HG02840 (cell line): Measurements from ENCODE around the gene PCDHB8.
"Not testable (repeated sequence)": the region's sequence is repeated elsewhere in the genome, so short reads cannot be mapped to it uniquely, and the experiment has no call there.

Experiments used
- ATAC-seq: cut with Tn5 transposase; IDR thresholded peaks from one replicate; pipeline ENCODE4 v1.9.1; 2021; ENCODE audit warnings: mild to moderate bottlenecking, moderate library complexity, moderate number of reproducible peaks; ENCODE audit not compliant: unreplicated experiment, low FRiP score

The PCDHB8 gene

DNA sequence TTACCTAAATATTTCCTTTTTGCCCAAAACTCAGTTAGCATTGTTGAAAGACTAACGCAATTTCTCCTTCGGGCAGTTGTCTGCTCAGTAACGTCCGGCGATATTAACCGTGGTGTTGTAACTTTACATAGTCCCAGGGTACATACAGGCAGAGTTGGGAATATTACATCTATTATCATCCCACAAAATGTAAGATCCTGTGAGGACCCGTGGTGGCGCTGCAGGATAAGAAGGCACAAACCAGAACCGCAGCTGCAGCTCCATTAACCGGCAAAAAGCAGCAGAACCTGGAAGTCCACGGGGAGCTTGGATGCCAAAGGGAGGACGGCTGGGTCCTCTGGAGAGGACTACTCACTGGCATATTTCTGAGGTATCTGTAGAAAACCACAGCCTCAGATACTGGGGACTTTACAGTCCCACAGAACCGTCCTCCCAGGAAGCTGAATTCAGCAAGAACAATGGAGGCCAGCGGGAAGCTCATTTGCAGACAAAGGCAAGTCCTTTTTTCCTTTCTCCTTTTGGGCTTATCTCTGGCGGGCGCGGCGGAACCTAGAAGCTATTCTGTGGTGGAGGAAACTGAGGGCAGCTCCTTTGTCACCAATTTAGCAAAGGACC is at the start of gene PCDHB8:
PCDHB8 (plus strand) TSS at position 214 of the 615 bp plus-strand sequence; CDS start at position 459, 245 bp downstream.
- ATAC-seq = not testable (repeated sequence)

DNA sequence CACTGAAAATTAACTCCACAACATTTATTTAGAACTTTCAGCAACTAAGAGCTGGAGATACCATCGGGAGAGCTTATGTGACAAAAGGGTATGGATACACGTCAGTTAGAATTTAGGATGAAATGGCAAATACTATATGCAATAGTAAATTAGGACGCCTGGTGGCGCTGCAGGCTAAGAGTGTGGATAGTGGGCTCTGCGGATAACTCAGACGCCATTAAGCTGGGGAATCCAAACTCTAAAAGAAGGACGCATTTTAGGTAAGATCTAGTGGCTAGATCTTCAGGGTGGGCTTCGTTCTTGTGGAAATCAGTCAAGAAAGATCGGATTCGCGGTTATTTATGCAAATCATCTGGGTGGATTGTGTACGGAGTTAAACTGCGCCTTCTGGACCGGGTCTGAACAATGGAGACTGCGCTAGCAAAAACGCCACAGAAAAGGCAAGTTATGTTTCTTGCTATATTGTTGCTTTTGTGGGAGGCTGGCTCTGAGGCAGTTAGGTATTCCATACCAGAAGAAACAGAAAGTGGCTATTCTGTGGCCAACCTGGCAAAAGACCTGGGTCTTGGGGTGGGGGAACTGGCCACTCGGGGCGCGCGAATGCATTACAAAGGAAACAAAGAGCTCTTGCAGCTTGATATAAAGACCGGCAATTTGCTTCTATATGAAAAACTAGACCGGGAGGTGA is 42.4 kb upstream of the PCDHB8 start, which contains the start of gene PCDHB5:
PCDHB5 (plus strand) TSS at position 177 of the 688 bp plus-strand sequence; CDS start at position 406, 229 bp downstream.
- ATAC-seq = no peak

DNA sequence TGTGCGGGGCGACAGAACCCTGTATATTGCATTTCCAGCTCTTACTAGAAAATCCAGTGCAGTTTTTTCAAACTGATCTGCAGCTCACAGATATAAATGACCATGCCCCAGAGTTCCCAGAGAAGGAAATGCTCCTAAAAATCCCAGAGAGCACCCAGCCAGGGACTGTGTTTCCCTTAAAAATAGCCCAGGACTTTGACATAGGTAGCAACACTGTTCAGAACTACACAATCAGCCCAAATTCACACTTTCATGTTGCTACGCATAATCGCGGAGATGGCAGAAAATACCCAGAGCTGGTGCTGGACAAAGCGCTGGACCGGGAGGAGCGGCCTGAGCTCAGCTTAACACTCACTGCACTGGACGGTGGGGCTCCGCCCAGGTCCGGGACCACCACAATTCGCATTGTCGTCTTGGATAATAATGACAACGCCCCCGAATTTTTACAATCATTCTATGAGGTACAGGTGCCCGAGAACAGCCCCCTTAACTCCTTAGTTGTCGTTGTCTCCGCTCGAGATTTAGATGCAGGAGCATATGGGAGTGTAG is 41.8 kb upstream of the PCDHB8 start:
- no peak for ATAC-seq

DNA sequence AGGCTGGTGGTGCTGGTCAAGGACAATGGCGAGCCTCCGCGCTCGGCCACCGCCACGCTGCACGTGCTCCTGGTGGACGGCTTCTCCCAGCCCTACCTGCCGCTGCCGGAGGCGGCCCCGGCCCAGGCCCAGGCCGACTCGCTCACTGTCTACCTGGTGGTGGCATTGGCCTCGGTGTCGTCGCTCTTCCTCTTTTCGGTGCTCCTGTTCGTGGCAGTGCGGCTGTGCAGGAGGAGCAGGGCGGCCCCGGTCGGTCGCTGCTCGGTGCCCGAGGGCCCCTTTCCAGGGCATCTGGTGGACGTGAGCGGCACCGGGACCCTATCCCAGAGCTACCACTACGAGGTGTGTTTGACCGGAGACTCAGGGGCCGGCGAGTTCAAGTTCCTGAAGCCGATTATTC is 40.2 kb upstream of the PCDHB8 start:
- not testable (repeated sequence) for ATAC-seq

DNA sequence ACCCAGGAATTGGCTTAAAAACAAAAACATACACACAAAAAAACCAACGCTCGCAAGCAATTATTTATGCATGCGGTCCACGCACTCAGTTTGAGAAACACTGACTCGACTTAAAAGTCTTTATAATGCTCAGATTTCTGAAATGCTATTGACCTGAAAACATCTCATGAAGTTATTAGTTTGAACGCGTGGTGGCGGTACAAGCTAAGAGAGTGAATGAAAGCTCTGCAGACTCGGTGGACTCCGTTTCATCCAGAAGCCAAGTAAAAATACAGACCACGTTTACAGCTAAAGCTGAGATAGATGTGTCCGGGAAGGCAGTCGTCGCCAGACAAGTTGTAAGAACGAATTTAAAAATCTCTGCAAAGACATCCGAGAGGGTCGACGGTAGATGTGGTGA is 27.8 kb upstream of the PCDHB8 start, which contains the start of gene PCDHB6:
PCDHB6 (plus strand) TSS at position 246 of the 400 bp plus-strand sequence. CDS start 201 bp downstream, outside the sequence.
- no peak for ATAC-seq

DNA sequence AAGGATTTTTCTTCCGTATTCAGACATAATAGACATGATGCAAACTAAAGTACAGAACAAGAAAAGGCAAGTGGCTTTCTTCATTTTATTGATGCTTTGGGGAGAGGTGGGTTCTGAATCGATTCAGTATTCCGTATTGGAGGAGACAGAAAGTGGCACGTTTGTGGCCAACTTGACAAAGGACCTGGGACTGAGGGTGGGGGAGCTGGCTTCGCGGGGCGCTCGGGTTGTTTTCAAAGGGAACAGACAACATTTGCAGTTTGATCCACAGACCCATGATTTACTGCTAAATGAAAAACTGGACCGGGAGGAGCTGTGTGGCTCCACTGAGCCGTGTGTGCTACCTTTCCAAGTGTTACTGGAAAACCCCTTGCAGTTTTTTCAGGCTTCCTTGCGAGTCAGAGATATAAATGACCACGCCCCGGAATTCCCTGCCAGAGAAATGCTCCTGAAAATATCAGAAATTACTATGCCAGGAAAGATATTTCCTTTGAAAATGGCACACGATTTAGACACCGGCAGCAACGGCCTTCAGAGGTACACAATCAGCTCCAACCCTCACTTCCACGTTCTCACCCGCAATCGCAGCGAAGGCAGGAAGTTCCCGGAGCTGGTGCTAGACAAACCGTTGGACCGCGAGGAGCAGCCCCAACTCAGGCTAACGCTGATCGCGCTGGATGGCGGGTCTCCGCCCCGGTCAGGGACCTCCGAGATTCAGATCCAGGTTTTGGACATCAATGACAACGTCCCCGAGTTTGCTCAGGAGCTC is 27.2 kb upstream of the PCDHB8 start:
- no peak for ATAC-seq

DNA sequence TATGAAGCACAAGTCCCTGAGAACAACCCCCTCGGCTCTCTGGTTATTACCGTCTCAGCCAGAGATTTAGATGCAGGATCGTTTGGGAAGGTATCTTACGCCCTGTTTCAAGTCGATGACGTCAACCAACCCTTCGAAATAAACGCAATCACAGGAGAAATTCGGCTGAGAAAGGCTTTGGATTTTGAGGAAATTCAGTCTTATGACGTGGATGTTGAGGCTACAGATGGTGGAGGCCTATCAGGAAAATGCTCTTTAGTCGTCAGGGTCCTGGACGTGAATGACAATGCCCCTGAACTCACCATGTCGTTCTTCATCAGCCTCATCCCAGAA is 26.6 kb upstream of the PCDHB8 start:
- ATAC-seq = no peak

DNA sequence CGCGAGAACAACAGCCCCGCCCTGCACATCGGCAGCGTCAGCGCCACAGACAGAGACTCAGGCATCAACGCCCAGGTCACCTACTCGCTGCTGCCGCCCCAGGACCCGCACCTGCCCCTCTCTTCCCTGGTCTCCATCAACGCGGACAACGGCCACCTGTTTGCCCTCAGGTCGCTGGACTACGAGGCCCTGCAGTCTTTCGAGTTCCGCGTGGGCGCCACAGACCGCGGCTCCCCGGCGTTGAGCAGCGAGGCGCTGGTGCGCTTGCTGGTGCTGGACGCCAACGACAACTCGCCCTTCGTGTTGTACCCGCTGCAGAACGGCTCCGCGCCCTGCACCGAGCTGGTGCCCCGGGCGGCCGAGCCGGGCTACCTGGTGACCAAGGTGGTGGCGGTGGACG is 26.0 kb upstream of the PCDHB8 start:
- ATAC-seq = not testable (repeated sequence)

DNA sequence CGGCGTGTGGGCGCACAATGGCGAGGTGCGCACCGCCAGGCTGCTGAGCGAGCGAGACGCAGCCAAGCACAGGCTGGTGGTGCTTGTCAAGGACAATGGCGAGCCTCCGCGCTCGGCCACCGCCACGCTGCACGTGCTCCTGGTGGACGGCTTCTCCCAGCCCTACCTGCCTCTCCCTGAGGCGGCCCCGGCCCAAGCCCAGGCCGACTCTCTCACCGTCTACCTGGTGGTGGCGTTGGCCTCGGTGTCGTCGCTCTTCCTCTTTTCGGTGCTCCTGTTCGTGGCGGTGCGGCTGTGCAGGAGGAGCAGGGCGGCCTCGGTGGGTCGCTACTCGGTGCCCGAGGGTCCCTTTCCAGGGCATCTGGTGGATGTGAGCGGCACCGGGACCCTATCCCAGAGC is 25.5 kb upstream of the PCDHB8 start:
- ATAC-seq = not testable (repeated sequence)

DNA sequence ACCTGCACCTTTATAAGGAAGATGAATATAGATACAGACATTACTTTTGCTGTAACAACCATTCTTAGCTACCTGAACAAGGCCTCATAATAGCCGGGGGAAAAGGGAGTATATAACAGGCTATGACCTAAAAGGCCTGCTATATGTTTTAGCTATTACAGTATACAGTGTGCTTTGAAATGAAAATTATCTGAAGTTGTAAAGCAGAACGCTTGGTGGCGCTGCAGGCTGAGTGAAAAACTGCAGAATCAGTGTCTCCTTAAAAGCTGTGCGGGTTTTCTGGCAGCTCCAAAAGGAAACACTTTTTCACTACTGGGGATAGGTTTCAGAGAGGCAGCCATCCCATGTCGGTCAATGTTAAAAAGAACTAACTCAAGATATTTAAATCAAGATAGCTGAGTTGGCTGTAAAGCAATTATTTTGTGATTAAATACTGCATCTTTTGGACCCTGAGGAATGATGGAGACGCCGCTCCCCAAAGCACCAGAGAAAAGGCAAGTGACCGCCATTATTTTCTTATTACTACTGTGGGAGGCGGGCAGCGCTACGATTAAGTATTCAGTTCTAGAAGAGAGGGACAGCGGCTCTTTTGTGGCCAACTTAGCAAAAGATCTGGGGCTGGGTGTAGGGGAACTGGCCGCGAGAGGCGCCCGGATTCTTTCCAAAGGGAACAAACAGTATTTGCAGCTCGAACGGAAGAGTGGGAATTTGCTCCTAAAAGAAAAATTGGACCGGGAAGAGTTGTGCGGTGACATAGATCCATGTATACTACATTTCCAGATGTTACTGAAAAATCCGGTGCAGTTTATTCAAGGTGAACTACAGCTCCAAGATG is 21.8 kb upstream of the PCDHB8 start:
- no peak for ATAC-seq

DNA sequence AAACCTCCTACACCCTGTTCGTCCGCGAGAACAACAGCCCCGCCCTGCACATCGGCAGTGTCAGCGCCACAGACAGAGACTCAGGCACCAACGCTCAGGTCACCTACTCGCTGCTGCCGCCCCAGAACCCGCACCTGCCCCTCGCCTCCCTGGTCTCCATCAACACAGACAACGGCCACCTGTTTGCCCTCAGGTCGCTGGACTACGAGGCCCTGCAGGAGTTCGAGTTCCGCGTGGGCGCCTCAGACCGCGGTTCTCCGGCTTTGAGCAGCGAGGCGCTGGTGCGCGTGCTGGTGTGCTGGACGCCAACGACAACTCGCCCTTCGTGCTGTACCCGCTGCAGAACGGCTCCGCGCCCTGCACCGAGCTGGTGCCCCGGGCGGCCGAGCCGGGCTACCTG is 20.2 kb upstream of the PCDHB8 start:
- ATAC-seq = not testable (repeated sequence)

DNA sequence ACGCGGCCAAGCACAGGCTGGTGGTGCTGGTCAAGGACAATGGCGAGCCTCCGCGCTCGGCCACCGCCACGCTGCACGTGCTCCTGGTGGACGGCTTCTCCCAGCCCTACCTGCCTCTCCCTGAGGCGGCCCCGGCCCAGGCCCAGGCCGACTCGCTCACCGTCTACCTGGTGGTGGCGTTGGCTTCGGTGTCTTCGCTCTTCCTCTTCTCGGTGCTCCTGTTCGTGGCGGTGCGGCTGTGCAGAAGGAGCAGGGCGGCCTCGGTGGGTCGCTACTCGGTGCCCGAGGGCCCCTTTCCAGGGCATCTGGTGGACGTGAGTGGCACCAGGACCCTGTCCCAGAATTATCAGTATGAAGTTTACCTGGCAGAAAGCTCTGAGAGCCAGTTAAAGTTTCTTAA is 19.7 kb upstream of the PCDHB8 start:
- not testable (repeated sequence) for ATAC-seq

DNA sequence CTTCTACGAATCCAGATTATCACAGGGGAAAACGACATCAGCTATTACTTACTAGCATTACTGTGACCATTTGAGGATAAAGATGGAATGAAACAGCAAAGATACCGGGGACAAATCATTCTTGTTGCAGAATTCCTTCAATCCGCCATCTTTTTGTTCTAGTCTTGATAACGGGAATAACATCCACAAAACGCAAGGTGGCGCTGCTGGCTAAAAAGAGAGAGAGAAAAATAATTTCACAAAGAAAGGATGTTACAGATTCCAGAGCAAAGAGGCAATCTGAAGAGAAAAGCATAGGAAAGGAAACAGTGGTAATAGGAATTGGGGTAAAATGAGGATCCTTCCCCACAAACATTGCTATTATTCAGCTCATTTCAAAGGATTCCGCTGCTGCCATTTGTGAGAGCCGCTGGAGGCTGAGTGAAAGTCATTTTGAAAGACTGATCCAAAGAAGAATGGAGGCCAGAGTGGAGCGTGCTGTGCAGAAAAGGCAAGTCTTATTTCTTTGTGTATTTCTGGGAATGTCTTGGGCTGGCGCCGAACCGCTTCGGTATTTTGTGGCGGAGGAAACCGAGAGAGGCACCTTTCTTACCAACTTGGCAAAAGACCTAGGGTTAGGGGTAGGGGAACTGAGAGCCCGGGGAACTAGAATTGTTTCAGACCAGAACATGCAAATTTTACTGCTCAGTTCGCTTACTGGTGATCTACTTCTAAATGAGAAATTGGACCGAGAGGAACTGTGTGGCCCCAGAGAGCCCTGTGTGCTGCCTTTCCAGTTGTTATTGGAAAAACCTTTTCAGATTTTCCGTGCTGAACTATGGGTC is 5.0 kb upstream of the PCDHB8 start, which contains the start of gene PCDHB7:
PCDHB7 (plus strand) TSS at position 264 of the 824 bp plus-strand sequence; CDS start at position 456, 192 bp downstream.
- ATAC-seq = no peak

DNA sequence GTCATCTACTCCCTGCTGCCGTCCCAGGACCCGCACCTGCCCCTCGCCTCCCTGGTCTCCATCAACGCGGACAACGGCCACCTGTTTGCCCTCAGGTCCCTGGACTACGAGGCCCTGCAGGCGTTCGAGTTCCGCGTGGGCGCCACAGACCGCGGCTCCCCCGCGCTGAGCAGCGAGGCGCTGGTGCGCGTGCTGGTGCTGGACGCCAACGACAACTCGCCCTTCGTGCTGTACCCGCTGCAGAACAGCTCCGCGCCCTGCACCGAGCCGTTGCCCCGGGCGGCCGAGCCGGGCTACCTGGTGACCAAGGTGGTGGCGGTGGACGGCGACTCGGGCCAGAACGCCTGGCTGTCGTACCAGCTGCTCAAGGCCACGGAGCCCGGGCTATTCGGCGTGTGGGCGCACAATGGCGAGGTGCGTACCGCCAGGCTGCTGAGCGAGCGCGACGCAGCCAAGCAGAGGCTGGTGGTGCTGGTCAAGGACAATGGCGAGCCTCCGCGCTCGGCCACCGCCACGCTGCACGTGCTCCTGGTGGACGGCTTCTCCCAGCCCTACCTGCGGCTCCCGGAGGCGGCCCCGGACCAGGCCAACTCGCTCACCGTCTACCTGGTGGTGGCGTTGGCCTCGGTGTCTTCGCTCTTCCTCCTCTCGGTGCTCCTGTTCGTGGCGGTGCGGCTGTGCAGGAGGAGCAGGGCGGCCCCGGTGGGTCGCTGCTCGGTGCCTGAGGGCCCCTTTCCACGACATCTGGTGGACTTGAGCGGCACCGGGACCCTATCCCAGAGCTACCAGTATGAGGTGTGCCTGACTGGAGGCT is 3.1 kb upstream of the PCDHB8 start:
- ATAC-seq = not testable (repeated sequence)

DNA sequence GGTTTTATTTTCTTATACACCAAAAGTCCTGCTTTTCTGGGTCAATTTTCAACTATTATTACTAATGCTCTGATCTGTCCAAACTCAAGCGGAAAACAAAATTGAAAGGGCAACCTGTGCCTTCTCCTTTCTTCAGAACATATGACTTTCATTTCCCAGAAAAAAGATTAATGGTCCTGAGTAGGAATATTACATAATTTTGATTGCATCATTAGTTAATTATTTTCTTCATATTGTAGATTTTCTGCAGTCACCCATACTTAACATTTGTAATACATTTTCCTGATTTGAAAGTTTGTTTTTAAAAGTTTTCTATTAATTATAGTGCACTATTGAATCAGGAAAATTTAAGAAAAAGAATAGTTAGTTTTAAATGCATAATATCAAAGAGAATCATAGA is 1.7 kb upstream of the PCDHB8 start:
- no peak for ATAC-seq

DNA sequence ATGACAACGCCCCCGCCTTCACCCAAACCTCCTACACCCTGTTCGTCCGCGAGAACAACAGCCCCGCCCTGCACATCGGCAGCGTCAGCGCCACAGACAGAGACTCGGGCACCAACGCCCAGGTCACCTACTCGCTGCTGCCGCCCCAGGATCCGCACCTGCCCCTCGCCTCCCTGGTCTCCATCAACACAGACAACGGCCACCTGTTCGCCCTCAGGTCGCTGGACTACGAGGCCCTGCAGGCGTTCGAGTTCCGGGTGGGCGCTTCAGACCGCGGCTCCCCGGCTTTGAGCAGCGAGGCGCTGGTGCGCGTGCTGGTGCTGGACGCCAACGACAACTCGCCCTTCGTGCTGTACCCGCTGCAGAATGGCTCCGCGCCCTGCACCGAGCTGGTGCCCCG is 1.8 kb downstream of the PCDHB8 start:
- ATAC-seq = not testable (repeated sequence)

DNA sequence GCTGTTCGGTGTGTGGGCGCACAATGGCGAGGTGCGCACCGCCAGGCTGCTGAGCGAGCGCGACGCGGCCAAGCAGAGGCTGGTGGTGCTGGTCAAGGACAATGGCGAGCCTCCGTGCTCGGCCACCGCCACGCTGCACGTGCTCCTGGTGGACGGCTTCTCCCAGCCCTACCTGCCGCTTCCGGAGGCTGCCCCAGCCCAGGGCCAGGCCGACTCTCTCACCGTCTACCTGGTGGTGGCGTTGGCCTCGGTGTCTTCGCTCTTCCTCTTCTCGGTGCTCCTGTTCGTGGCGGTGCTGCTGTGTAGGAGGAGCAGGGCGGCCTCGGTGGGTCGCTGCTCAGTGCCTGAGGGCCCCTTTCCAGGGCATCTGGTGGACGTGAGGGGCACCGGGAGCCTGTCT is 2.3 kb downstream of the PCDHB8 start:
- ATAC-seq = not testable (repeated sequence)

DNA sequence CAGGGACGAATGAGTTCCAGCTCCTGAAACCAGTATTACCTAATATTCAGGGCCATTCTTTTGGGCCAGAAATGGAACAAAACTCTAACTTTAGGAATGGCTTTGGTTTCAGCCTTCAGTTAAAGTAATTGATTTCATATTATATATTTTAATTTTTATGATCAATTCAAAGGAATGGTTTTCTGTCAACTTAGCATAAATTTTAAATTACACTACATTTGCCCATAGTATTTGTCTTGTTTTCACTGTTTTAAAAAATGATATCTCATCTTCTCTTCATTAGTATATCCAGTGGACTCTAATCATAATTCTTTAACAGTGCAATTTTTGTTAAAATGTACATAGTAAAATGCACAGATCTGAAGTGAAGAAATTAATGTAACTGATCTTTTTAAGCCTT is 2.7 kb downstream of the PCDHB8 start:
- ATAC-seq = no peak
